GM21515 (cell line): Measurements from ENCODE around the gene SEC14L5.
"Not testable (repeated sequence)": the region's sequence is repeated elsewhere in the genome, so short reads cannot be mapped to it uniquely, and the experiment has no call there.

Experiments
- ATAC-seq: cut with Tn5 transposase; IDR thresholded peaks from one replicate; pipeline ENCODE4 v1.9.1; 2021; ENCODE audit not compliant: unreplicated experiment

Gene SEC14L5

GRCh38 chr16:4949986-4950385 is 8.1 kb upstream of the SEC14L5 start:
- no peak for ATAC-seq

- ATAC-seq = not testable (repeated sequence)
These were observed 6.5 kb upstream of the SEC14L5 start for GRCh38 chr16:4951583-4951982.

- no peak for ATAC-seq
These were observed 3.4 kb upstream of the SEC14L5 start for GRCh38 chr16:4954714-4955113.

GRCh38 chr16:4957420-4957719 is 760 bp upstream of the SEC14L5 start:
- no peak for ATAC-seq

- ATAC-seq = no peak
These were observed 644 bp downstream of the SEC14L5 start for GRCh38 chr16:4958510-4959438.

- no peak for ATAC-seq
These were observed 2.4 kb downstream of the SEC14L5 start for GRCh38 chr16:4960579-4960978.

- no peak for ATAC-seq
These were observed 4.6 kb downstream of the SEC14L5 start for GRCh38 chr16:4962716-4963115.

- not testable (repeated sequence) for ATAC-seq
These were observed 5.4 kb downstream of the SEC14L5 start for GRCh38 chr16:4963527-4963926.

- no peak for ATAC-seq
These were observed 8.8 kb downstream of the SEC14L5 start for GRCh38 chr16:4966736-4967453.

GRCh38 chr16:4968278-4968677 is 10.1 kb downstream of the SEC14L5 start:
- ATAC-seq = not testable (repeated sequence)

- ATAC-seq = no peak
These were observed 10.9 kb downstream of the SEC14L5 start for GRCh38 chr16:4968879-4969483.

- no peak for ATAC-seq
These were observed 11.9 kb downstream of the SEC14L5 start for GRCh38 chr16:4970010-4970409.

GRCh38 chr16:4972938-4973587 is 14.9 kb downstream of the SEC14L5 start:
- no peak for ATAC-seq

- ATAC-seq = peak; percentile 94
These were observed 17.9 kb downstream of the SEC14L5 start for GRCh38 chr16:4976079-4976478.

GRCh38 chr16:4976611-4977145 is 18.5 kb downstream of the SEC14L5 start:
- ATAC-seq = no peak

- ATAC-seq = no peak
These were observed 21.0 kb downstream of the SEC14L5 start for GRCh38 chr16:4979164-4979563.

GRCh38 chr16:4979736-4980660 is 21.9 kb downstream of the SEC14L5 start:
- ATAC-seq = no peak

GRCh38 chr16:4980691-4981090 is 22.6 kb downstream of the SEC14L5 start:
- no peak for ATAC-seq

- no peak for ATAC-seq
These were observed 23.3 kb downstream of the SEC14L5 start for GRCh38 chr16:4981473-4981872.
